GM19193 (cell line): ENCODE results near the gene VSX1.

ENCODE experiments used
- POLR2A ChIP-seq: IDR thresholded peaks from 4 replicates; pipeline ENCODE4 v1.6.1; 2011; ENCODE audit not compliant: insufficient read depth, insufficient read length; ENCODE audit errors: extremely low read depth

Gene VSX1

DNA sequence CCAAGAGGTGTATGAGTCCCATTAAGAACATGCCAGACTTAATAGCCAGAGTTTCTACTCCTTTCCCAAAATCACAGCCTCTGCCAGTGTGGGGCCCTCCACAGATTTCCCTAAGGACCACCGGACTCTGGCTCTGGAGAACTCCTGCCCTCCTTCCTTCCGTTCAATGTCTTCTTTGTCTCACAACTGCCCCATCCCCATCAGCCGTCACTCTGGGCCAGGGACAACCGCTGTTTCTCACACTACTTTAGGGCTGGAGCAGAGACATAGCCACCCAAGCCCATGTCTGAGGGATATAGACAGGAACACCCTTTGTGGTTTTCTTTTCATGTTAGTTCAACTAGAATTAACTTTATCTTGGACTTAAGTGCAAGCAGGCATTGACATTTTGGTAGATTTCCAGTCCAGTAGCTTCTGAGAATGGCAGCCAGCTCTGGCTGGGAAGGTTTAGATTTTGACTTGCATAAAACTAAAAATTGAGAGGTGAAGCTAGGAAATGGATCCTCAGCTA is 17.3 kb downstream of the VSX1 start:
- TF ChIP-seq POLR2A = no peak

DNA sequence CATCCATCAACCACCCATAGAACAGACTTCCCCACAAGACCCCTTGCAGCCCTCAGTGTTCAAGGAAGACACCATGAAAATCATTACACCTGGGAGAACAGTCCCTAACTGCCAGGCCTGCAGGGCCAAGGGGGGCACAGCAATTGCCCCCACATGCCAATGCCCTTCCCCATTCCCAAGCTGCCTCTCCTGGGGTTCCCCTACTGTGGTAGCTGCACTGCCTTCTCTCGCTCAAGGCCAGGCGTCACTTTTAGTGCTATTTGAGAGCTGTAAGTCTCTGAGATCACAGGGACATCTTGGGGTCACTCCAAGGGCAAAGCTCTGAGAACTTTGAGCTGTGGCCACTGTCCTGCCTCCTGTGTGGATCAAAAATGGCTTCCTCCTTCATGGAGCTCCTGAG is 18.0 kb downstream of the VSX1 start:
- TF ChIP-seq POLR2A = no peak

DNA sequence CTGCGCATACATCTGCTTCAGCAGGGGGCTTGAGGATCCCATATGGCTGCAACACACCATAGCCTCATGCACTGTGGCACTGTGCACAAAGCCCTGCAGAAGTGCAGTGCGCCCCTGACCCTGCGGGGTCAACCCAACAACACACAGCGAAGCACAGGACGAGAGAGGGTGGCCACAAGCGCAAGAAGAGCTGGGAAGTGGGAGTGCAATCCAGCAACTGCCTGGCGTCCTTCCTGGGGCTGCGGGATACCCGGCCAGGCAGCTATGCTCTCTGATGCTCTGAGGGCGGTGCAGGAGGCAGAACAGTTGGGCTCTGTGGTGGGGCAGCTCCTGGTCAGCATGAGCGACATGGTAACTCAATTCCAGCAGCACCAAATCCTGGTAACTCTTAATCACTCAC is 18.4 kb downstream of the VSX1 start:
- no peak for TF ChIP-seq POLR2A

DNA sequence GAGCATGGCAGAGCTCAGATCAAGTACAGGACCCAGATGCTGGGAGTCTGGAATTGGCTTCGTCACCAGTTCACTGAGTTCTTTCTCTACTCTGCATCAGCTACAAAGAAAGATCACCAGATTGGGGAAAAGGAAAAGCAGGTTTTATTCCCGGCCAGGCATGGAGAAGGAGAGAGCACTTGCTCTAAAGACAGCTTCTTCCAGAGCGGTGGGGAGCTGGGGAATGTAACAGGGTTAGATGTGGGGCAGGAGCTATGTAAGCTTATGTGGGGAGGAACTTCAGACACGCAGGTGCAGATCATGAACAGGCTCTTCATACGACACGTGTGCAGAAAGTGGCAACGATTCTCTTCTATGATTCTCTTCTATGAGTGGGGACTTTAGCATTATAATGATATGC is 19.1 kb downstream of the VSX1 start:
- TF ChIP-seq POLR2A = no peak

DNA sequence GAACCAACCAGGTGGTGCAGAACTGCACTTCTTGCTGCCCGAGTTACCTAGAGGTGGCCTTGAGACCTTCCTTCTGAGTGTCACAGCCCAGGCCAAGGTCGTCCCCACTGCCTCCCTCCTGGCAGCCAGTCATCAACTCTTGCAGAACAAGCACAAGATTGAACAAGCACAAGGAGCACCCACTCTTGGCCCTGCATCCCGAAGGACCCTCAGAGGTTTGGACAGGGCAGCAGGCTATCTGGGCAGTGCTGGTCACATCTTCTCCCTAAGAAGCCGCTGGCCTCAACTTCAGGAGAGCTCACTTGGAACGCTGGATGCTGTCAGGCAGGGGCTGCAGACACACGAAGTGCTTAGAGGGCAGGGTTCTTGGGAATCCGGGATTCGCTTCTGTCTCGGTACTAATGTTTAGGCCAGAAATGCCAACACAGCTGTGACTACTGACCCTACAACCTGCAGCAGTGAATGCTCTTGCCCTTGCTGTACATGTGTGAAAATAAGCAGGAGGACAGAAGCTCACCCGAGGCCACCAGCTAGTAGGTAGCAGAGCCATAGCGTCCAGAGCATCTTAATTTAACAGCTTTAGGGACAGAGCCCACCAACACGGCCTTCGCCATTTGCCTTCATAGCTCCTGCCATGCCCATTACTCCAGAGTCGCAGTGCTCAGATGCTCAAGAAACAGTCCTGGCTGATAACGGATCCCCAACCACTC is 20.0 kb downstream of the VSX1 start:
- TF ChIP-seq POLR2A = no peak

DNA sequence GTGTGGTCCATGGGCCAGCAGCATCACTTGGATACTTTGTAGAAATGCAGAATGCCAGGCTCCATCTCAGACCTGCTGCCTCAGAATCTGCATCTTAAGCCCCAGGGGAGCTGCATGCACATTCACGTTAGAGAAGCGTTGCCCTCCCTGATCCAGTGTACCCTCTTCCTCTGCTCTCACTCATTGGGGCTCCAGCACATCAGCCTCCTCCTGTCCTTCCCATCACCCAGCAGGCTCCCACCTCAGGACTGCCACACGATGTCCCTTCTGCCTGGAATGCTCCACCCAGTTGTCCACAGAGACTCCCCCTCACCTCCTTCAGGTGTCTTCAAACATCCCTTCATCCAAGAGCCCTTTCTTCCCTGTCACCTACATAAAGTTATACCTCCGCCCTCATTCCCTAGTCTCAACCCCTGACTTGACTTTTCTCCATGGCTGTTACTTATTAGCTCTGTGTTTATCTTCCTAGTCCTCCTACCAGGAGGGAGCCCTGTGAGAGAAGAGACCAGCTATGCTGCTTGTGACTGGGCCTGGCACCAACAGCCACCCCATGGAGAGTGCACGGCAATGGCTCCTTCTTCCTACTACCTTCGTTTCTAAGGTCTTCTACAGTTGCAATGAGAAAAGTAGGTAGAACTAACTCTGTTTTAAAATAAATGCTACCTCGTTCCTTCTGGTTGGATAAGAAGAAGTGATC is 20.7 kb downstream of the VSX1 start:
- TF ChIP-seq POLR2A = no peak

DNA sequence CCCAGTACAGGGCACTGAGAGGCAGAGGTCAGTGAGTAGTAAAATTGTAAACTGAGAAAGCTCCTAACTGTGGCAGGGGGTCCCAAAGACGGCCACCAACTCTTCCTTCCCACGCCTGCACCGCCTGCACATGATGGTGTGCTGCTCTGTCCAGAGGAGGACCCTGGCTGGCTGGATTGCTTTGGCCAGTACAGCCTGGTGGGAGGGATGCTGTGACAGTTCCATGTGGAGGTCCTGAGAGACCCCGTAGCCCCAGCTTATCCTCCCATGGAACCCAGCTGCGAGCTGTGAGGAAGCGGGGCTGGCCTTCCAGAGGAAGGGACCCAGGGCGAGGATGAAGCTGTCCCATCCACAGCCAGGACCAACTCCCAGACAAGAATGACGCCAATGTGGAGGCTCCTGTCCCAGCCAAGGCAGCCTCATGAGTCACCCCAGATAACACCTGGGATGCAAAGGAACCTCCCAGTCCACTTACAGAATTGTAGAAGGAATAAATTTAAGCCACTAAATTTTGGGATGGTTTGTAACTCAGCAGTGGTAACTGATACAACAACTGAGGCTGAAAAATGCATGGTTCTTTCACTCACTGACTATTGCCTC is 22.0 kb downstream of the VSX1 start:
- no peak for TF ChIP-seq POLR2A

DNA sequence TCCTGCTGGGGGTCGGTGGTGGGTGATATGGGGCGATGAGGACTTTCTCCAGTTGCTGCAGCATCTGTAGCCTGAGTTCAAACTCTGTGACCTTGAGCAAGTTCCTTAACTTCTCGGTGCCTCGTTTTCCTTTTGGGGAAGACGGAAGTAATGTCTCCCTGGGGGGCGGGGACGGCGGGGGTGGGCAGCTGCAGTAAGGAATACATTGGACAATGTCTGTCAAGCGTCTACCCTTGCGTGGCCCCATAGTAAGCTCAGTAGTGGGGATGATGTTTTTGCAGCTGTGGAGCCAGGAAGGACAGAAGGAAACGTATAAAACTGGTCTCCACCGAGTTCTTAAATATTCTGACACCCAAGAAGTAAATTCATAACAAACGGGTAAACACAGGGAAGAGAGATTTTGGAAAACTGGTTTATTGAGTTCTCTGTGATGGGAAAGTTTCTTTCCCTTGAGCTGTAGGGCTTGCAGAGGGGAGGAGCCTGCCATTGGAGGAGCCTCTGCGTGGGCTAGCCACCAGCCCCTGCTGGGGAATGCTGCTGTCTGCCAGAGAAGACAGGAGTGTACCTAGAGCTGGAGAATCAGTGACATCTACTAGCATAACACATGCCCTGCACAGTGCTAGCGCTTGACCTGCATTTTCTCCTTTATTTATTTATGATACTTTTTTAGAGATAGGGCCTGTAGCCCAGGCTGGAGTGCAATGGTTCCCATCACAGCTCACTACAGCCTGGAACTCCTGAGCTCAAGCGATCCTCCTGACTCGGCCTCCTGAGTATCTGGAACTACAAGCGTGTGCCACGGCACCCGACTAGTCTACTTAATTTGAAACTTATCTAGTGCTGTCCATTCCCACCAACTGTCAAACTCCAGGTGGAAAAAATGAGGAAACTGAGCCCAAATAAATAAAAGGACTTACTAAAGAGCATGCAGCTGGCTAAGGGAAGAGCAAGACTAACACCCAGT is 22.8 kb downstream of the VSX1 start:
- no peak for TF ChIP-seq POLR2A

DNA sequence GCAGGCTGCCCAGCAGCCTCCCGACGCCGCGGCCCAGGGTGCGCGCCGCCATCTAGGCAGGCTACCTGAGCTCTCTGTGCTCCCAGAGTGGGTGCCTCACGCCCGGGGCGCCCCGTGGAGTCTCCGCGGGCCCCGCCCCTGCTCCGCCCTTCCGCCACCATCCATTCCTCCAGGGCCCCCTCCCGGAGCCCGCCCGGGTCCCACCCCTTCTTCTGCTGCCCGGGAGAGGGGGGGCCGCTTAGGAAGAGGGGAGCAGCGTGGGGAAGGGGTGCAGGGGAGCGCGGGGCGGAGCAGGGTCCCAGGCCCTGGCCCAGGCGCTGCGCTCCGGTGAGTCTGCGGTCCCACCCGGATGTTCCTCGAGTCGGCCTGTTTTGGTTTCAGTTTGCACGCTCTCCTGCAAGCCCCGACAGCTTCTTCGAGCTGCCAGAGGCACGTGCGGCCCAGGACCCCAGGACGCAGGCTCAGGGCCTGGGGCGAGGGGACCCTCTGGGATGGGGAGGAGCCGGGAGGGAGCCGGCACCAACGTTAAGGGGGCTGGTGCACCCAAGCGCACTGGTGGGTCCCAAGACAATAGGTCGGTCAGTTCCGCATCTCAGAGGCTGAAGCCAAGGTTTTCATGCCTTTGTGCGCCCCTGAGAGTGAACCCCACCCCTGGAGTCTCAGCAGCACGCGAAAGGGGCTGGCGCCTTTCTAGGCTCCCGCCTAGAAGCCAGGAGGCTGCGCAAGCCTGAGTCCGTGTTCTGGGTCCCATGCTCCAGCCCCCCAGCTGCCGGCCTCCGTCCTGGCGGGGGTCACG is 23.7 kb downstream of the VSX1 start, which contains the start of gene ACSS1:
Gene ACSS1 (minus strand): TSS at position 89 of the 796 bp plus-strand sequence. CDS start 37 bp downstream, at position 52.
- peak; percentile 65 for TF ChIP-seq POLR2A

DNA sequence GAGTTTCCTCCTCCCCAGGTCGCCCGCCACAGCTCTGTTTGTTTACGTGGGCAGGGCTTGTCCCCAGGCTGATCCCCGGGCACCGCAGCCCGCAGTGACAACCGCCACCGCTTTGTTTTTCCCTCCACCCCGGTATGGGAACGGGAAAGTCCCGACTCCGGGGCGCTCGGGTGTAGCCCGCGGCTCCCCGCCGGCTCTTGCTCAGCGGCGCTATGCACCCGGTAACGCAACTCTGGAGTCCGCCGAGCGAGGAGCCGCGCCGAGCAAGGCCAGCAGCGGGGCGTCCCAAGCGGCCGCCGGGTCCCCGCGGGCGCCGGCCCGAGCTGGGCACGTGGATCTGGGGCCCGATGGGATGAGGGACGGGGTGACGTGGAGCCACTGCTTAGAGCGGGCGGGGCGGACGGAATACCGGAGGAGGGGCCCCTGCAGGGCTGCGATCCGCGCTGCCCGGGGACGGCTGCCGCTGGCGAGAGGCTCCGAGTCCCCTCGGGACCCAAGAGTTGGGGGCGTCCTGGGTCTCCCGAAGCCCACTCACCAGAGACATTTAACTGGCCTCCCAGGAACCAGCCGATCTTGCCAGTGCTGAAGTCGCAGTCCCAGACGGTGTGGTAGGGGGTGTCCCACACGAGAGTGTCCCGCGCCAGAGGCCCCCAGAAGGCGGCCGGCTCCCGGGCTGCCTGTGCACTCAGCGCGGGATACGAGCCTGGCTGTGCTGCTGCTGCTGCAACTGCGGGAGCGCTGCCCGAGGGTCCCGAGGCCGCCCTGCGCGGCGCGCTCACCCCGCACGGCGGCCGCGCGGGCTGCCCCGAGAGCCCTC is 24.5 kb downstream of the VSX1 start:
- peak; percentile 14 for TF ChIP-seq POLR2A

DNA sequence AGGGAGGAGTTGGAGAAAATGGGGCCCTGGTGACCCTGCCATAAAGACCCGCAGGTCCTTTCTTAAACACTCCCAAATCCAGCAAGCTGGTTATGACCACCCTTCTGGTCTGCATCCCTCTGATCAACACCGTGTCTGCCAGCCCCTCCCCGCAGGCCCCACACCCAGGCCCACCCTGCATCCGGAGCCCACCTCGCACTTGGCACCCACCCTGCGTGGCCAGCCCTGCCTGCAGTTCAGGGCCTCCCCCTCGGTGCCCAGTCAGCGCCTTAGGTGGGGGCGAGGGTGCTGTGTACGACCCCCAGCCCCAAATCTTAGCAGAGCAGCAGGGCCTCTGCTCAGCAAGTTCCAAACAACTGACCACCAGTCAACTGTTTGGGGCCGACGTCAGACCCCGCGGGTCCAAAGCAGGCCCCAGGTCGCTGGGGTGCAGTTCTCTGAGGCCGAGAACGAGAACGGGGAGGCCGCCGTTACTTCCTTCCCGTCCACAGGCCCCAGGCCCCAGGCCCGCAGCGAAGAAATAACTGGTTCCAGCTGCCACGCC is 25.2 kb downstream of the VSX1 start:
- no peak for TF ChIP-seq POLR2A

DNA sequence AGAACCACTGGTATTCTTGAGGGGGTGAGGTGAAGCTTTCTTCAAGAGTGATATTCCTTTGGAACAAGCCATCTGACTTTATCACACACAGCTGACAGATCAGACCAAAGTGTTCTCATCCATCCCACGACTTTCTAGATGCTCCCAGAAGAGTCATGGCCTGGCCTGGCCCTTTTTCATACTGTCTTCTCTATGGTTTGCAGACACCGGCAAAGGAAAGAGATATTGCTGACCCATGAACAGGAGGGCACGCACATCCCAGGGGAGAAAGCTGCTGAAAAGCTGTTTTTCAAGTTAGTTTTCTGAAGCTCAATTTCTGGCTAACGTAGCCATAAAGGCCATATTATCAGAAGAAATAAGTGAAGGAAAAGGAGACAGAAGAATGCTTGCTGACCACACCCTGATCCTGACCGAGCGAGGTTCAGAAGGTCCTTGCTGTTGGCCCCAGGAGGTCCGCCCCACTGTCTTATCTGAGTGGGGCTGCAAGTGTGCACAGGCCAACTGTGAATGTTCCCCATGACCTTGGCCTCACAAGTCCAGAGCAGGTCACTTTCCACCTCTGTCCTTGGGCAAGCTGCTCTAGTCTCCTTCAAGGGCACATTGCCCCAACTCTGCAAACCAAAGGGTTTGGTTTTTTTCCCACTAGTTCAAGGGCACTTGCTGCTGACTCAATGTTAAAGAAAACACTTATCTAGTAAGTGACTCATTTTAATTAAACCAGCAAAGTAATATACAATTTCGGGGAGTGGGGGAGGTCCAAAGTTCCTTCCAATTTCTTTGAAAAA is 26.0 kb downstream of the VSX1 start:
- no peak for TF ChIP-seq POLR2A
